ENCODE data around the gene ST6GAL1. TPM values are rescaled to one million over a fixed set of nuclear protein-coding genes. Genes with fewer than 3 reads are reported as not detected.
A peak's percentile ranks its signal among the peaks of the same experiment; 100 is the strongest.

Gene ST6GAL1
- total RNA-seq, 1 experiment from 2014 or later: 3.3 TPM

GRCh38 chr3:186930641-186931531, 560 bp downstream of the ST6GAL1 start:
- peaks cover 5% of the 10 kb centered on the region for H3K27me3 ChIP-seq (ENCODE audit: control insufficient read depth, insufficient read depth, low read length)
- no peaks in the 10 kb centered on the region for H3K36me3 ChIP-seq (ENCODE audit: control insufficient read depth, insufficient read depth, low read length)
- H3K4me1 ChIP-seq (ENCODE audit: control insufficient read depth, insufficient read depth, low read length): peaks cover 11% of the 10 kb centered on the region
- peak overlapping the region; percentile 55 to 61 for H3K4me3 ChIP-seq (ENCODE audit: low read depth in 2 of 2, low read length in 2 of 2)
- H3K27ac ChIP-seq (ENCODE audit: low read length): no peak overlapping the region
- POLR2A ChIA-PET: no interaction called here
- in situ Hi-C loops (cut with HindIII; ENCODE audit: low pct_unique_long_range_greater_than_20kb, low sequenced_read_pairs) (no loop called here), intact Hi-C loops (cut with micrococcal nuclease; ENCODE audit: unreplicated experiment) (no loop called here)
- DNase-seq (ENCODE audit: low read depth, low spot score) (no peak), ATAC-seq (peak; percentile 76)
- BruUV-seq (replicated peaks): no TSS peak
- no peaks in the 10 kb centered on the region for H3K9me3 ChIP-seq (ENCODE audit: control insufficient read depth, insufficient read depth, low read depth, low read length)
- TF ChIP-seq POLR2AphosphoS5 (IDR thresholded peaks at IDR 0.05; ENCODE audit: low read depth, low read length) (no peak), TCF7L2 (IDR thresholded peaks at IDR 0.05; ENCODE audit: low read depth, low read length) (no peak), CTCF (IDR thresholded peaks at IDR 0.05) (0 out of 2 replicates have a peak, but pooled peaks have one; percentile 14), REST (IDR thresholded peaks at IDR 0.05; ENCODE audit: insufficient read depth in 1 of 2, low read depth in 2 of 2, low read length in 1 of 2) (no peak), SIN3A (IDR thresholded peaks at IDR 0.05; ENCODE audit: borderline replicate concordance, insufficient read depth, low read depth, low read length) (0 out of 2 replicates have a peak, but pooled peaks have one; percentile 68)
- CTCF ChIA-PET: no interaction called here

GRCh38 chr3:186931532-186932280, 1.4 kb downstream of the ST6GAL1 start:
- peak overlapping the region; percentile 55 to 61 for H3K4me3 ChIP-seq (ENCODE audit: low read depth in 2 of 2, low read length in 2 of 2)
- intact Hi-C loops (cut with micrococcal nuclease; ENCODE audit: unreplicated experiment) (no loop called here), in situ Hi-C loops (cut with HindIII; ENCODE audit: low pct_unique_long_range_greater_than_20kb, low sequenced_read_pairs) (no loop called here)
- H3K4me1 ChIP-seq (ENCODE audit: control insufficient read depth, insufficient read depth, low read length): peaks cover 11% of the 10 kb centered on the region
- BruUV-seq (replicated peaks): no TSS peak
- DNase-seq (ENCODE audit: low read depth, low spot score): no peak
- H3K36me3 ChIP-seq (ENCODE audit: control insufficient read depth, insufficient read depth, low read length): no peaks in the 10 kb centered on the region
- H3K27ac ChIP-seq (ENCODE audit: low read length): no peak overlapping the region
- no peaks in the 10 kb centered on the region for H3K9me3 ChIP-seq (ENCODE audit: control insufficient read depth, insufficient read depth, low read depth, low read length)
- CTCF ChIA-PET: no interaction called here
- POLR2A ChIA-PET: no interaction called here
- peaks cover 5% of the 10 kb centered on the region for H3K27me3 ChIP-seq (ENCODE audit: control insufficient read depth, insufficient read depth, low read length)
- ATAC-seq: peak; percentile 59
- TF ChIP-seq TCF7L2 (IDR thresholded peaks at IDR 0.05; ENCODE audit: low read depth, low read length) (no peak), REST (IDR thresholded peaks at IDR 0.05; ENCODE audit: insufficient read depth in 1 of 2, low read depth in 2 of 2, low read length in 1 of 2) (no peak), CTCF (IDR thresholded peaks at IDR 0.05) (no peak), POLR2AphosphoS5 (IDR thresholded peaks at IDR 0.05; ENCODE audit: low read depth, low read length) (no peak), SIN3A (IDR thresholded peaks at IDR 0.05; ENCODE audit: borderline replicate concordance, insufficient read depth, low read depth, low read length) (no peak)
